Mesothelial cell of epicardium (in vitro differentiated cells): ENCODE data around the gene DNAJC15. TPM values are rescaled to one million over a fixed set of nuclear protein-coding genes. Genes with fewer than 3 reads are reported as not detected.

Experiments used
- DNase-seq, 2 experiments: peaks; one replicate each; pipeline ENCODE4 v3.0.0; 2021; ENCODE audit warnings: low spot score in 2 of 2; ENCODE audit not compliant: unreplicated experiment in 2 of 2
- H3K27ac Mint-ChIP-seq: 2 replicates; pipeline ENCODE4 v1.8.0; 2021; ENCODE audit warnings: mixed read lengths
- H3K27me3 Mint-ChIP-seq: 2 replicates; pipeline ENCODE4 v1.8.0; 2021; ENCODE audit warnings: low read depth, mixed read lengths
- H3K36me3 Mint-ChIP-seq: 2 replicates; pipeline ENCODE4 v1.8.0; 2021; ENCODE audit warnings: mixed read lengths
- H3K4me1 Mint-ChIP-seq: 2 replicates; pipeline ENCODE4 v1.8.0; 2021; ENCODE audit warnings: mixed read lengths
- H3K4me3 Mint-ChIP-seq: 2 replicates; pipeline ENCODE4 v1.8.0; 2021; ENCODE audit warnings: mild to moderate bottlenecking, moderate library complexity, mixed read lengths
- H3K9me3 Mint-ChIP-seq: 2 replicates; pipeline ENCODE4 v1.8.0; 2021; ENCODE audit warnings: mixed read lengths
- CTCF ChIP-seq: fragments of 200-600 bp; sonication (generic); IDR thresholded peaks from one replicate; pipeline ENCODE4 v1.5.0; 2021; ENCODE audit warnings: antibody characterized with exemption; ENCODE audit not compliant: unreplicated experiment
- total RNA-seq: library from RNA; stranded (reverse); gene quantifications from 3 replicates; pipeline ENCODE4 v1.2.1, GENCODE V29; 2021

DNAJC15 gene
- total RNA-seq, 1 donor from 2014 or later: 31.6 TPM

- no peaks in the 10 kb centered on the region for H3K9me3 Mint-ChIP-seq
- no peak overlapping the region for H3K27ac Mint-ChIP-seq
- no peak overlapping the region for H3K4me3 Mint-ChIP-seq
- H3K36me3 Mint-ChIP-seq: no peaks in the 10 kb centered on the region
- no peak for TF ChIP-seq CTCF
- DNase-seq: no peak
- peaks cover 27% of the 10 kb centered on the region for H3K4me1 Mint-ChIP-seq
- no peaks in the 10 kb centered on the region for H3K27me3 Mint-ChIP-seq
Measured at GRCh38 chr13:43129511-43130110, 106.2 kb downstream of the DNAJC15 start.

GRCh38 chr13:43132257-43132656 lies 108.9 kb downstream of the DNAJC15 start:
- no peaks in the 10 kb centered on the region for H3K36me3 Mint-ChIP-seq
- H3K4me1 Mint-ChIP-seq: peaks cover 35% of the 10 kb centered on the region
- TF ChIP-seq CTCF: no peak
- H3K27me3 Mint-ChIP-seq: no peaks in the 10 kb centered on the region
- no peak overlapping the region for H3K4me3 Mint-ChIP-seq
- H3K27ac Mint-ChIP-seq: no peak overlapping the region
- H3K9me3 Mint-ChIP-seq: no peaks in the 10 kb centered on the region
- no peak for DNase-seq

- Mint-ChIP-seq H3K4me1 (peaks cover 34% of the 10 kb centered on the region), H3K27me3 (no peaks in the 10 kb centered on the region), H3K36me3 (no peaks in the 10 kb centered on the region), H3K4me3 (no peak overlapping the region), H3K27ac (no peak overlapping the region), H3K9me3 (no peaks in the 10 kb centered on the region)
- TF ChIP-seq CTCF: no peak
- no peak for DNase-seq
Measured at GRCh38 chr13:43132911-43133310, 109.5 kb downstream of the DNAJC15 start.

GRCh38 chr13:43133792-43134191 lies 110.4 kb downstream of the DNAJC15 start:
- no peak for DNase-seq
- Mint-ChIP-seq H3K4me1 (peaks cover 37% of the 10 kb centered on the region), H3K9me3 (no peaks in the 10 kb centered on the region), H3K36me3 (no peaks in the 10 kb centered on the region), H3K4me3 (no peak overlapping the region), H3K27me3 (no peaks in the 10 kb centered on the region), H3K27ac (no peak overlapping the region)
- no peak for TF ChIP-seq CTCF

- Mint-ChIP-seq H3K27ac (no peak overlapping the region), H3K36me3 (no peaks in the 10 kb centered on the region), H3K4me3 (no peak overlapping the region), H3K9me3 (no peaks in the 10 kb centered on the region), H3K4me1 (peaks cover 37% of the 10 kb centered on the region), H3K27me3 (no peaks in the 10 kb centered on the region)
- DNase-seq: no peak
- no peak for TF ChIP-seq CTCF
Measured at GRCh38 chr13:43134868-43135267, 111.5 kb downstream of the DNAJC15 start.

- H3K4me1 Mint-ChIP-seq: peaks cover 39% of the 10 kb centered on the region
- H3K36me3 Mint-ChIP-seq: no peaks in the 10 kb centered on the region
- no peak overlapping the region for H3K27ac Mint-ChIP-seq
- no peak overlapping the region for H3K4me3 Mint-ChIP-seq
- DNase-seq: no peak
- no peaks in the 10 kb centered on the region for H3K9me3 Mint-ChIP-seq
- H3K27me3 Mint-ChIP-seq: no peaks in the 10 kb centered on the region
- no peak for TF ChIP-seq CTCF
Measured at GRCh38 chr13:43135516-43135915, 112.1 kb downstream of the DNAJC15 start.
